CD4-positive, alpha-beta T cell (primary cell): ENCODE measurements around the gene DNPEP. TPM values are rescaled to one million over a fixed set of nuclear protein-coding genes. Genes with fewer than 3 reads are reported as not detected.

Experiments
- ATAC-seq: fragments of 200-7000 bp; cut with Tn5 transposase; one replicate; pipeline ENCODE4 v1.10.0; 2022; ENCODE audit warnings: mild to moderate bottlenecking; ENCODE audit not compliant: poor library complexity
- CTCF ChIA-PET: fragments of 350-600 bp; sonication (Branson Sonifier 250); formaldehyde crosslinking; loops from one replicate; lab custom pipeline; 2021; ENCODE audit warnings: antibody characterized with exemption, inconsistent platforms; lab: Charles Lee
- POLR2A ChIA-PET: fragments of 350-600 bp; sonication (Branson Sonifier 250); formaldehyde crosslinking; loops from one replicate; lab custom pipeline; 2021; ENCODE audit warnings: antibody characterized with exemption, inconsistent platforms; lab: Charles Lee
- DNase-seq, 14 experiments: peaks; one replicate each; pipeline ENCODE4 v3.0.0-alpha.2; 2013 to 2020; ENCODE audit warnings: mixed read lengths in 2 of 14
- H3K27ac ChIP-seq, 2 donors: one replicate each; pipeline versions ENCODE4 v1.5.1 to v1.7.0; 2013; ENCODE audit warnings: low read length in 2 of 2, low read depth in 1 of 2, mild to moderate bottlenecking in 1 of 2
- H3K27me3 ChIP-seq, 2 experiments: 1 replicate in 1 of 2; 2 replicates in 1 of 2; pipeline versions ENCODE4 v1.6.1 to v1.7.0; 2013; ENCODE audit warnings: low read length in 2 of 2, control low read depth in 1 of 2, mild to moderate bottlenecking in 1 of 2, moderate library complexity in 1 of 2; ENCODE audit not compliant: insufficient read depth in 2 of 2, control insufficient read depth in 1 of 2
- H3K36me3 ChIP-seq: one replicate; pipeline ENCODE4 v1.6.1; 2013; ENCODE audit warnings: low read length, control low read depth; ENCODE audit not compliant: insufficient read depth
- H3K4me1 ChIP-seq: one replicate; pipeline ENCODE4 v1.6.1; 2013; ENCODE audit warnings: low read length, control low read depth; ENCODE audit not compliant: insufficient read depth
- H3K4me3 ChIP-seq: one replicate; pipeline ENCODE4 v1.5.1; 2013; ENCODE audit warnings: mild to moderate bottlenecking, low read length, moderate library complexity
- H3K9me3 ChIP-seq, 2 experiments: 1 replicate in 1 of 2; 2 replicates in 1 of 2; pipeline versions ENCODE4 v1.6.1 to v1.7.0; 2013; ENCODE audit warnings: low read length in 2 of 2, mild to moderate bottlenecking in 2 of 2, control low read depth in 1 of 2, moderate library complexity in 1 of 2; ENCODE audit not compliant: control insufficient read depth in 1 of 2, insufficient read depth in 1 of 2
- H3K27ac Mint-ChIP-seq: one replicate; pipeline ENCODE4 v1.8.0; 2020; ENCODE audit warnings: mixed read lengths
- H3K27me3 Mint-ChIP-seq: one replicate; pipeline ENCODE4 v1.8.0; 2021; ENCODE audit warnings: mixed read lengths
- H3K36me3 Mint-ChIP-seq: one replicate; pipeline ENCODE4 v1.8.0; 2021; ENCODE audit warnings: low read depth, mixed read lengths
- H3K4me1 Mint-ChIP-seq: one replicate; pipeline ENCODE4 v1.8.0; 2021; ENCODE audit warnings: low read depth, mixed read lengths
- H3K4me3 Mint-ChIP-seq: one replicate; pipeline ENCODE4 v1.8.0; 2020; ENCODE audit warnings: mild to moderate bottlenecking, mixed read lengths
- H3K9me3 Mint-ChIP-seq: one replicate; pipeline ENCODE4 v1.8.0; 2020; ENCODE audit warnings: mixed read lengths
- intact Hi-C, 2 experiments: fragments of 100-400 bp; cut with DNase I in 1 of 2; cut with micrococcal nuclease in 1 of 2; formaldehyde crosslinking; loops; one replicate each; pipeline versions ENCODE4 v1.15.1 to v1.9.0; 2023 to 2025; cut with DNase I, micrococcal nuclease
- total RNA-seq, 174 experiments: library from RNA in 2 of 174; stranded (reverse) in 2 of 174; gene quantifications; one replicate each; pipeline ENCODE4 v1.2.3 and lab custom pipeline; 2021 to 2026
- TF ChIP-seq, protein P1 (sequence below): fragments of 200-600 bp; IDR thresholded peaks from one replicate; pipeline ENCODE4 v1.8.0; 2022; ENCODE audit warnings: antibody characterized with exemption, mild to moderate bottlenecking

DNPEP gene
- total RNA-seq, 2 experiments from 2014 or later: 99.0 to 99.9 TPM

DNA sequence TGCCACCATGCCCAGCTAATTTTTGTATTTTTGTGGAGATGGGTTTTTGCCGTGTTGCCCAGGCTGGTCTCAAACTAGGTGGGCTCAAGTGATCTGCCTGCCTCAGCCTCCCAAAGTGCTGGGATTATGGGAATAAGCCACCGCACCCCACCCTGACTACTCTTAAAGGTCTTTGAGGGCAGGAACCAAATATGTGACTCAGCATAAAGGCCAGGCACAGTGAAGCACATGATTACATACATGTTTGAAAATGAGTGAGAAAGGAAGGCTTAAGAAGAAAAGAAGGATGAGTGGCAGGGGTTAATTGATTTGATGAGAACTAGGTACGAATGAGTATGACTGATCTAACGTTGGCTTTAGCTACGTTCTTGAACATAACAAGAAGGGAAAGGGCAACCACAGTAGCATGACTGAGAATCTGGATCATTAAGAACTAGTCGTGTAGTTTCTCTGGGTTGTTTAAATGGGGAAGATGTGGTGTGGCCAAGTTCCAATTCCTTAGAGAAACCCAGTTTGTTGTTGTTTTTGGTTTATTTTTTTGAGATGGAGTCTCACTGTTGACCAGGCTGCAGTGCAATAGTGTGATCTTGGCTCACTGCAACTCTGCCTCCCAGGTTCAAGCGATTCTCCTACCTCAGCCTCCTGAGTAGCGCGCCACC, 61.9 kb downstream of the DNPEP start:
- peaks cover 9% of the 10 kb centered on the region for H3K4me1 Mint-ChIP-seq
- no peak for ATAC-seq
- CTCF ChIA-PET: no interaction called here

DNA sequence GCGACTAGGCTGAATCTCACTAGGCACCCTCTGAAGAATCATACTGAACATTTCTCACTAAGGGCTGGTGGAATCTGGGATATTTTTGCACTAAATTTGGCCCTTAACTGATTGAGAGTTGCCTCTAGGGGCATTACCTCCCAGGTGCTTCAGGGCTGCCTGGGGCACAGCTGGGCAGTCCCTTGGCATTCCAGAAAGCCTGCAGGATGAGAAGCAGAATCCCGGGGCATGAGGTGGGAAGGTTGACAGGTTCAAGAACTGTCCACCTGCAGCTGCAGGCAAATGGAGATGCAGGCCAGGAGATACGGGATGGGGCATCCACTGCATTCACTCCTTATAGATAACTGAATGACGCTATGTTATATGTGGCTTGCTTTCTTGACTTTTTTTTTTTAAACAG, 62.6 kb downstream of the DNPEP start:
- intact Hi-C loops: no loop called here
- TF ChIP-seq, protein P1, sequence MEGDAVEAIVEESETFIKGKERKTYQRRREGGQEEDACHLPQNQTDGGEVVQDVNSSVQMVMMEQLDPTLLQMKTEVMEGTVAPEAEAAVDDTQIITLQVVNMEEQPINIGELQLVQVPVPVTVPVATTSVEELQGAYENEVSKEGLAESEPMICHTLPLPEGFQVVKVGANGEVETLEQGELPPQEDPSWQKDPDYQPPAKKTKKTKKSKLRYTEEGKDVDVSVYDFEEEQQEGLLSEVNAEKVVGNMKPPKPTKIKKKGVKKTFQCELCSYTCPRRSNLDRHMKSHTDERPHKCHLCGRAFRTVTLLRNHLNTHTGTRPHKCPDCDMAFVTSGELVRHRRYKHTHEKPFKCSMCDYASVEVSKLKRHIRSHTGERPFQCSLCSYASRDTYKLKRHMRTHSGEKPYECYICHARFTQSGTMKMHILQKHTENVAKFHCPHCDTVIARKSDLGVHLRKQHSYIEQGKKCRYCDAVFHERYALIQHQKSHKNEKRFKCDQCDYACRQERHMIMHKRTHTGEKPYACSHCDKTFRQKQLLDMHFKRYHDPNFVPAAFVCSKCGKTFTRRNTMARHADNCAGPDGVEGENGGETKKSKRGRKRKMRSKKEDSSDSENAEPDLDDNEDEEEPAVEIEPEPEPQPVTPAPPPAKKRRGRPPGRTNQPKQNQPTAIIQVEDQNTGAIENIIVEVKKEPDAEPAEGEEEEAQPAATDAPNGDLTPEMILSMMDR: no peak
- no peak overlapping the region for H3K27ac ChIP-seq
- no peak overlapping the region for H3K4me3 ChIP-seq
- H3K4me1 ChIP-seq: peaks cover 13% of the 10 kb centered on the region
- H3K4me3 Mint-ChIP-seq: no peak overlapping the region
- peaks cover 11% of the 10 kb centered on the region for H3K4me1 Mint-ChIP-seq
- no peaks in the 10 kb centered on the region for H3K36me3 Mint-ChIP-seq
- DNase-seq: no peak
- H3K9me3 ChIP-seq: no peaks in the 10 kb centered on the region
- no peaks in the 10 kb centered on the region for H3K9me3 Mint-ChIP-seq
- CTCF ChIA-PET: no interaction called here
- no peak overlapping the region for H3K27ac Mint-ChIP-seq
- POLR2A ChIA-PET: no interaction called here
- peaks cover 44% of the 10 kb centered on the region for H3K27me3 Mint-ChIP-seq
- no peak for ATAC-seq
- no peaks in the 10 kb centered on the region for H3K36me3 ChIP-seq
- H3K27me3 ChIP-seq: peaks cover 8 to 10% of the 10 kb centered on the region in 2 experiments

More for the DNA sequence above, 61.9 kb downstream of the DNPEP start:
- no peaks in the 10 kb centered on the region for H3K36me3 Mint-ChIP-seq
- Histone ChIP-seq H3K4me3 (no peak overlapping the region), H3K27ac (no peak overlapping the region), H3K9me3 (no peaks in the 10 kb centered on the region), H3K4me1 (peaks cover 7% of the 10 kb centered on the region), H3K27me3 (peaks cover 15% of the 10 kb centered on the region in 2 experiments), H3K36me3 (no peaks in the 10 kb centered on the region)
- no peaks in the 10 kb centered on the region for H3K9me3 Mint-ChIP-seq
- TF ChIP-seq, protein P1: no peak
- no peak overlapping the region for H3K27ac Mint-ChIP-seq
- DNase-seq: no peak
- no peak overlapping the region for H3K4me3 Mint-ChIP-seq
- POLR2A ChIA-PET: no interaction called here
- H3K27me3 Mint-ChIP-seq: peaks cover 49% of the 10 kb centered on the region
- intact Hi-C loops: no loop called here

DNA sequence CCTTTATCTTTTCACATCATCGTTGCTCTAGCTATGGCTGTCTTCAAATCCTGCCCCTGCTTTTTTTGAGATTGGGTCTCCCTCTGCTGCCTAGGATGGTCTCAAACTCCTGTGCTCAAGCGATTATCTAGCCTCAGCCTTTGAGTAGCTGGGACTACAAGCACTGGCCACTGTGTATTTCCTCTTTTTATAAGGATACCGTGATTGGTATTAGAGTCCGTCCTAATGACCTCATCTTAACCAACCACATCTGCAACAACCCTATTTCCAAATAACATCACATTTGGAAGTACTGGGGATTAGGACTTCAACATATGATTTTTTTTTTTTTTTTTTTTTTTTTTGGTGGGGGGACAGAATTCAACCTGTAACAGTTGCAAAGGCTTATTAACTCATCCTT, 64.3 kb downstream of the DNPEP start:
- no peak overlapping the region for H3K27ac Mint-ChIP-seq
- H3K4me3 Mint-ChIP-seq: no peak overlapping the region
- POLR2A ChIA-PET: no interaction called here
- CTCF ChIA-PET: no interaction called here
- peaks cover 27% of the 10 kb centered on the region for H3K27me3 Mint-ChIP-seq
- intact Hi-C loops: no loop called here
- Histone ChIP-seq H3K36me3 (no peaks in the 10 kb centered on the region), H3K4me3 (no peak overlapping the region), H3K27ac (no peak overlapping the region), H3K9me3 (no peaks in the 10 kb centered on the region), H3K27me3 (peaks cover 0 to 6% of the 10 kb centered on the region in 2 experiments), H3K4me1 (peaks cover 14% of the 10 kb centered on the region)
- no peaks in the 10 kb centered on the region for H3K36me3 Mint-ChIP-seq
- ATAC-seq: no peak
- no peaks in the 10 kb centered on the region for H3K9me3 Mint-ChIP-seq
- no peak for DNase-seq
- TF ChIP-seq, protein P1: no peak
- peaks cover 11% of the 10 kb centered on the region for H3K4me1 Mint-ChIP-seq

Other genes with a start within 250 kb of the DNPEP start
- gene NHEJ1, start 227.1 kb downstream of the DNPEP start, total RNA-seq: 1 to 10 TPM; 7.2 to 8.5 TPM
- under 1 TPM; 0.36 to 0.96 TPM for gene SLC23A3, start 217.9 kb downstream of the DNPEP start, total RNA-seq
- 10 to 100 TPM; 42.3 to 43.4 TPM for gene CNPPD1, start 211.0 kb downstream of the DNPEP start, total RNA-seq
- 10 to 100 TPM; 82.3 to 83.2 TPM for gene RETREG2, start 209.6 kb downstream of the DNPEP start, total RNA-seq
- gene ZFAND2B, start 181.1 kb downstream of the DNPEP start, total RNA-seq: 10 to 100 TPM; 65.9 to 67.4 TPM
- gene ABCB6, start 169.0 kb downstream of the DNPEP start, total RNA-seq: 1 to 10 TPM; 2.6 to 3.1 TPM
- 100 to 1,000 TPM; 105 to 106 TPM for gene ATG9A, start 158.3 kb downstream of the DNPEP start, total RNA-seq
- 100 to 1,000 TPM; 128 to 135 TPM for gene ANKZF1, start 158.1 kb downstream of the DNPEP start, total RNA-seq
- 1 to 10 TPM; 2.4 to 3.0 TPM for gene GLB1L, start 142.5 kb downstream of the DNPEP start, total RNA-seq
- gene STK16, start 142.4 kb downstream of the DNPEP start, total RNA-seq: 10 to 100 TPM; 11.2 to 14.1 TPM
- gene TUBA4B, start 134.7 kb downstream of the DNPEP start, total RNA-seq: not detected
- gene TUBA4A, start 134.0 kb downstream of the DNPEP start, total RNA-seq: 100 to 1,000 TPM; 183 to 185 TPM
- gene DNAJB2, start 108.5 kb downstream of the DNPEP start, total RNA-seq: 100 to 1,000 TPM; 151 to 161 TPM
- not detected for gene PTPRN, start 78.5 kb downstream of the DNPEP start, total RNA-seq
- gene RESP18, start 55.2 kb downstream of the DNPEP start, total RNA-seq: not detected
- not detected for gene DES, start 30.5 kb upstream of the DNPEP start, total RNA-seq
- 10 to 100 TPM; 15.3 to 17.7 TPM for gene SPEG, start 46.9 kb upstream of the DNPEP start, total RNA-seq
- 10 to 100 TPM; 13.3 to 14.4 TPM for gene GMPPA, start 111.0 kb upstream of the DNPEP start, total RNA-seq
- under 1 TPM; 0.08 to 0.17 TPM for gene ASIC4, start 126.6 kb upstream of the DNPEP start, total RNA-seq
- 1 to 10 TPM; 6.5 to 7.1 TPM for gene CHPF, start 155.9 kb upstream of the DNPEP start, total RNA-seq
- under 1 TPM; 0.47 to 0.91 TPM for gene TMEM198, start 156.1 kb upstream of the DNPEP start, total RNA-seq
- under 1 TPM; 0.31 to 0.49 TPM for gene OBSL1, start 183.6 kb upstream of the DNPEP start, total RNA-seq
- not detected for gene INHA, start 184.4 kb upstream of the DNPEP start, total RNA-seq
- 10 to 100 TPM; 23.9 to 27.2 TPM for gene STK11IP, start 209.9 kb upstream of the DNPEP start, total RNA-seq
- under 1 TPM; 0.16 to 0.20 TPM for gene SLC4A3, start 239.7 kb upstream of the DNPEP start, total RNA-seq